Measurements from ENCODE around the gene RNF7. TPM values are rescaled to one million over a fixed set of nuclear protein-coding genes. Genes with fewer than 3 reads are reported as not detected.

Gene RNF7
- total and polyA plus RNA-seq, 2 of the 8 experiments (the other 6 are each of a cell fraction or from before 2014, with no cell fraction given): 78.4 to 113 TPM

DNA sequence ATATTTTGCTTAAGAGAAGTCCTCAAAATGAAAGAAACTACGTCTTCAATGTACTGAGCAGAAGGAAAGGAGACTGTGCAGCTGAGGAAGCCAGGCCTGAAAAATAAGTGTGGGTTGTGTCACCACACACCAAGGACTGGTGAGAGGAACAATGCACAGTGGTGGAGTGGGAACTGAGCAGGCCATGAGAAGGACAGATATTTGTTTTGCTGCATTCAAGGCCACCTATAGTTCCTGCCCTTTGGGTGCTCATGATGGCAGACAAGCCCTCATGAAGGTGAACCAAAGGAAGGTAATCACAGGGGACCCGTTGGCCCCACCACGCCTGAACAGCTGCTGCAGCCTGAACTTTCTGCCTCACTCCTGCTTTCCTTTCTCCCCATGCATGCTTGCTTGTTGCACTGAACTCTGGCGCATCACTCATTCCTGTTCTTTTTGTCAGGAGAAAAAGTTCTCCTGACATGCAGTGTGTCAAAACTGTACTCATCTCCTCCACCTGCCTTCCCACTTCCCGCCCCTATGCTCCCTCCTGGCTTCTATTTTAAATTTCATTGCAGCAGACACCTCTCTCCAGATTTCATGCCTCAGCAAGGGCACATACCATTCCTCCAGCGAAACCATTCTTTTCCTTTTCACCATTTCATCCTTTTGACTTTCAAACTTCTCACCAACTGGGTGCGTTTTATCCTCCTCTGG is 2.2 kb upstream of the RNF7 start:
- Histone ChIP-seq H2BK15ac (ENCODE audit: low read length) (no peak overlapping the region), H2AFZ (ENCODE audit: low read length) (peak overlapping the region; percentile 60; the same call in 1 of the 2 replicates), H3K4me1 (replicated peaks in 1 of 4; ENCODE audit: control insufficient read depth in 3 of 4, insufficient read depth in 4 of 4, low read length in 3 of 4) (peaks cover 0 to 5% (median 0%) of the 10 kb centered on the region in 4 experiments; a peak in 2 of 7 replicates)

More for the DNA sequence above, 2.2 kb upstream of the RNF7 start:
- FAIRE-seq: no peak
- CTCF ChIA-PET (ENCODE audit: partially characterized antibody): interaction anchor here (1.8 to 1.9 kb wide), 2 partner anchors 11 to 91 kb away, joined by 4 to 8 read pairs; no protein-coding TSS in a partner anchor
- H4K5ac ChIP-seq (ENCODE audit: insufficient read length, low read depth, low read length): no peak overlapping the region
- no peak overlapping the region for H3K9ac ChIP-seq (replicated peaks in 1 of 4; ENCODE audit: extremely low read depth in 1 of 4, low read depth in 3 of 4, low read length in 3 of 4)
- no peak overlapping the region for H3K14ac ChIP-seq (ENCODE audit: insufficient read length)
- H3K27me3 ChIP-seq (replicated peaks in 1 of 4; ENCODE audit: control insufficient read depth in 3 of 4, extremely low read depth in 1 of 4, insufficient read depth in 3 of 4, low read length in 3 of 4): peaks cover 0 to 2% (median 0%) of the 10 kb centered on the region in 4 experiments; a peak in 1 of 7 replicates
- H3K18ac ChIP-seq (ENCODE audit: extremely low read depth, low read length): no peak overlapping the region
- DNase-seq (ENCODE audit: low read depth in 1 of 2, low spot score in 2 of 2): no peak
- H3K23me2 ChIP-seq (ENCODE audit: low read depth, low read length): peaks cover 4% of the 10 kb centered on the region
- H3K23ac ChIP-seq (ENCODE audit: insufficient read length): no peak overlapping the region
- H3K79me2 ChIP-seq (ENCODE audit: control insufficient read depth in 1 of 2, insufficient read depth in 2 of 2, low read length in 2 of 2): peaks cover 3 to 24% of the 10 kb centered on the region in 2 experiments
- 0 out of 2 replicates have a peak overlapping the region, but pooled peaks have one; percentile 43 for H2BK20ac ChIP-seq (ENCODE audit: low read length)
- H4K91ac ChIP-seq (replicated peaks; ENCODE audit: insufficient read length, low read length): no peak overlapping the region
- no peak overlapping the region for H2BK120ac ChIP-seq (replicated peaks; ENCODE audit: low read depth, low read length)
- H4K20me1 ChIP-seq (replicated peaks in 1 of 2; ENCODE audit: control insufficient read depth in 1 of 2, insufficient read depth in 2 of 2, low read length in 2 of 2): peaks cover 0 to 2% of the 10 kb centered on the region in 2 experiments
- POLR2A ChIA-PET (ENCODE audit: partially characterized antibody): no interaction called here
- H3K4me3 ChIP-seq (ENCODE audit: extremely low read depth in 1 of 4, insufficient read depth in 2 of 4, low read depth in 3 of 4, low read length in 4 of 4): no peak overlapping the region
- no peak overlapping the region for H2AK5ac ChIP-seq (ENCODE audit: low read depth, low read length)
- TF ChIP-seq HDAC2 (IDR thresholded peaks at IDR 0.05; ENCODE audit: borderline replicate concordance in 1 of 2, low read depth in 2 of 2, low read length in 2 of 2) (no peak), SP1 (IDR thresholded peaks at IDR 0.05; ENCODE audit: low read depth, low read length) (no peak), FOSL1 (IDR thresholded peaks at IDR 0.05; ENCODE audit: insufficient read depth, low read depth, low read length) (no peak), ASH2L (IDR thresholded peaks at IDR 0.05; ENCODE audit: low read length) (no peak), TAF7 (optimal IDR thresholded peaks at IDR 0.05; ENCODE audit: borderline replicate concordance, low read depth, low read length) (no peak), JUN (IDR thresholded peaks at IDR 0.05; ENCODE audit: low read depth, low read length) (no peak), SIRT6 (IDR thresholded peaks at IDR 0.05; ENCODE audit: low read length) (no peak), SAP30 (IDR thresholded peaks at IDR 0.05; ENCODE audit: insufficient read depth, insufficient replicate concordance, low read length) (no peak), CHD1 (IDR thresholded peaks at IDR 0.05; ENCODE audit: low read depth, low read length) (no peak), PHF8 (conservative IDR thresholded peaks at IDR 0.05; ENCODE audit: low read depth, low read length) (no peak), BACH1 (IDR thresholded peaks at IDR 0.05; ENCODE audit: low read length) (no peak), BCL11A (IDR thresholded peaks at IDR 0.05; ENCODE audit: low read depth in 2 of 2, low read length in 2 of 2) (no peak)
- no peak overlapping the region for H3K56ac ChIP-seq (replicated peaks; ENCODE audit: insufficient read length, low read depth, low read length)
- H3K36me3 ChIP-seq (ENCODE audit: control insufficient read depth in 2 of 4, insufficient read depth in 4 of 4, low read length in 3 of 4): no peaks in the 10 kb centered on the region
- no peak overlapping the region for H2BK5ac ChIP-seq (ENCODE audit: low read depth, low read length)
- 85% methylated on average over 7 of the region's 7 CpGs; no CpG with 5 or more reads in 1 of the 2 experiments for WGBS, 2 experiments (ENCODE audit: extremely low coverage in 1 of 2, insufficient coverage in 1 of 2, insufficient read length in 1 of 2, insufficient replicate concordance in 2 of 2, low coverage in 1 of 2, low lambda C conversion rate in 2 of 2, missing lambda C conversion rate in 1 of 2)
- no peaks in the 10 kb centered on the region for H3K79me1 ChIP-seq (ENCODE audit: low read depth, low read length)
- peak overlapping the region; percentile 78; the same call in 1 of the 2 replicates for H2BK12ac ChIP-seq (ENCODE audit: low read depth, low read length)
- peak overlapping the region; percentile 71; the same call in 1 of the 2 replicates for H4K8ac ChIP-seq (ENCODE audit: extremely low read depth, insufficient read depth, low read length)
- H3K27ac ChIP-seq (ENCODE audit: low read depth, low read length): no peak overlapping the region
- H3K4me2 ChIP-seq (ENCODE audit: insufficient read depth in 1 of 2, low read depth in 2 of 2, low read length in 2 of 2): no peak overlapping the region
- no peak overlapping the region for H3K4ac ChIP-seq (replicated peaks; ENCODE audit: insufficient read length, low read depth, low read length)
- H3K9me3 ChIP-seq (ENCODE audit: insufficient read depth in 2 of 2, low read depth in 1 of 2, low read length in 1 of 2): no peaks in the 10 kb centered on the region
